ENCODE data around the gene PIEZO1.

GRCh38 chr16:88748364-88748763, 36.7 kb downstream of the PIEZO1 start:
- TF ChIP-seq EZH2 (IDR thresholded peaks at IDR 0.05; ENCODE audit: low read depth): no peak
- TF ChIP-seq, protein P1, sequence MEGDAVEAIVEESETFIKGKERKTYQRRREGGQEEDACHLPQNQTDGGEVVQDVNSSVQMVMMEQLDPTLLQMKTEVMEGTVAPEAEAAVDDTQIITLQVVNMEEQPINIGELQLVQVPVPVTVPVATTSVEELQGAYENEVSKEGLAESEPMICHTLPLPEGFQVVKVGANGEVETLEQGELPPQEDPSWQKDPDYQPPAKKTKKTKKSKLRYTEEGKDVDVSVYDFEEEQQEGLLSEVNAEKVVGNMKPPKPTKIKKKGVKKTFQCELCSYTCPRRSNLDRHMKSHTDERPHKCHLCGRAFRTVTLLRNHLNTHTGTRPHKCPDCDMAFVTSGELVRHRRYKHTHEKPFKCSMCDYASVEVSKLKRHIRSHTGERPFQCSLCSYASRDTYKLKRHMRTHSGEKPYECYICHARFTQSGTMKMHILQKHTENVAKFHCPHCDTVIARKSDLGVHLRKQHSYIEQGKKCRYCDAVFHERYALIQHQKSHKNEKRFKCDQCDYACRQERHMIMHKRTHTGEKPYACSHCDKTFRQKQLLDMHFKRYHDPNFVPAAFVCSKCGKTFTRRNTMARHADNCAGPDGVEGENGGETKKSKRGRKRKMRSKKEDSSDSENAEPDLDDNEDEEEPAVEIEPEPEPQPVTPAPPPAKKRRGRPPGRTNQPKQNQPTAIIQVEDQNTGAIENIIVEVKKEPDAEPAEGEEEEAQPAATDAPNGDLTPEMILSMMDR (conservative IDR thresholded peaks at IDR 0.05): no peak

All from PC-9 (cell line).